Panc1 (cell line): ENCODE measurements around the gene FAM163B.

Source experiments
- TF ChIP-seq, protein P1 (sequence below): fragments of 450-650 bp; IDR thresholded peaks from 2 replicates; pipeline ENCODE4 v1.5.1; 2017; ENCODE audit warnings: mild to moderate bottlenecking
- TF ChIP-seq, protein P2 (sequence below), 2 experiments: IDR thresholded peaks; 2 replicates each; pipeline ENCODE4 v1.6.1; 2011 to 2012; ENCODE audit warnings: low read depth in 2 of 2, control low read depth in 1 of 2, low read length in 1 of 2, mild to moderate bottlenecking in 1 of 2, moderate library complexity in 1 of 2; ENCODE audit not compliant: insufficient read depth in 1 of 2

DNA sequence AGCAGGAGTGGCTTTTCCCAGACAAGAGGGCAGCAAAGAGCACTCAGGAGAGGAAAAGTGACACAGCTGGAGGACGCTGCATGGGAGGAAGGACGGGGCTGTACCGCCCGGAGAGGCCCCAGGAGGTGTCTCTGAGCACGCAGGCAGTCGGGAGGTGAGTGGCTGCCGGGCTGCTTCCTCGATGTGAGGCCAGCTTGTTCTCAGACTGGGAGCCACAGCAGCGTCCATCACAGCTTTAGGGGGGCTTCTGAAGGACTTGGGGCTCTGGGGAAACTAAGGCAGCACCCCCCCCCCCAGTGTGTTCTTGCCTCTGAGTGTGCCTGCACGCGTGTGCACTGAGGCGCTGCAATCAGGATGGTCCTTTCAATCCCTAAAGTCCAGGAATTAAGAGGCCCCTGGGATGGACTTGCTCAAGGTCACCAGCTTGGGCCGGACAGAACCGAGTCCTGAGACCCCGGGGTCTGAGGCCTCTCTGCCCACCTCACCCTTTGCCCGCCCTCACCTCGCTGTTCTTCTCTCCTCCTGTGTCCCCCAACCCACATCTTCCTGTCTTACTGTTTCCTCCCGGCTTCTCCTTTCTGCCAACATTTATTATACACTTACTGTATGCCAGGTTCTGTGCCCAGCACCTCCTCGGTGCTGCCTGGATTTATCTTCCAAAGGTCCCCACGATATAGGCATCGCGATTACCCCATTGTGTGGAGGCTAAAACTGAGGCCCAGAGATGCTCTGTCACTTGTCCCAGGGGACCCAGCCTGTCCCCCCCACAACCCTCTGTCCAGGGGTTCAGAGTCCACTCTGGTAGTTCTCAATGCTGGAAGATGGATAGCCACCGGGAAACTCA is 32.9 kb downstream of the FAM163B start:
- TF ChIP-seq, protein P1, sequence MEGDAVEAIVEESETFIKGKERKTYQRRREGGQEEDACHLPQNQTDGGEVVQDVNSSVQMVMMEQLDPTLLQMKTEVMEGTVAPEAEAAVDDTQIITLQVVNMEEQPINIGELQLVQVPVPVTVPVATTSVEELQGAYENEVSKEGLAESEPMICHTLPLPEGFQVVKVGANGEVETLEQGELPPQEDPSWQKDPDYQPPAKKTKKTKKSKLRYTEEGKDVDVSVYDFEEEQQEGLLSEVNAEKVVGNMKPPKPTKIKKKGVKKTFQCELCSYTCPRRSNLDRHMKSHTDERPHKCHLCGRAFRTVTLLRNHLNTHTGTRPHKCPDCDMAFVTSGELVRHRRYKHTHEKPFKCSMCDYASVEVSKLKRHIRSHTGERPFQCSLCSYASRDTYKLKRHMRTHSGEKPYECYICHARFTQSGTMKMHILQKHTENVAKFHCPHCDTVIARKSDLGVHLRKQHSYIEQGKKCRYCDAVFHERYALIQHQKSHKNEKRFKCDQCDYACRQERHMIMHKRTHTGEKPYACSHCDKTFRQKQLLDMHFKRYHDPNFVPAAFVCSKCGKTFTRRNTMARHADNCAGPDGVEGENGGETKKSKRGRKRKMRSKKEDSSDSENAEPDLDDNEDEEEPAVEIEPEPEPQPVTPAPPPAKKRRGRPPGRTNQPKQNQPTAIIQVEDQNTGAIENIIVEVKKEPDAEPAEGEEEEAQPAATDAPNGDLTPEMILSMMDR = no peak
- TF ChIP-seq, protein P2, sequence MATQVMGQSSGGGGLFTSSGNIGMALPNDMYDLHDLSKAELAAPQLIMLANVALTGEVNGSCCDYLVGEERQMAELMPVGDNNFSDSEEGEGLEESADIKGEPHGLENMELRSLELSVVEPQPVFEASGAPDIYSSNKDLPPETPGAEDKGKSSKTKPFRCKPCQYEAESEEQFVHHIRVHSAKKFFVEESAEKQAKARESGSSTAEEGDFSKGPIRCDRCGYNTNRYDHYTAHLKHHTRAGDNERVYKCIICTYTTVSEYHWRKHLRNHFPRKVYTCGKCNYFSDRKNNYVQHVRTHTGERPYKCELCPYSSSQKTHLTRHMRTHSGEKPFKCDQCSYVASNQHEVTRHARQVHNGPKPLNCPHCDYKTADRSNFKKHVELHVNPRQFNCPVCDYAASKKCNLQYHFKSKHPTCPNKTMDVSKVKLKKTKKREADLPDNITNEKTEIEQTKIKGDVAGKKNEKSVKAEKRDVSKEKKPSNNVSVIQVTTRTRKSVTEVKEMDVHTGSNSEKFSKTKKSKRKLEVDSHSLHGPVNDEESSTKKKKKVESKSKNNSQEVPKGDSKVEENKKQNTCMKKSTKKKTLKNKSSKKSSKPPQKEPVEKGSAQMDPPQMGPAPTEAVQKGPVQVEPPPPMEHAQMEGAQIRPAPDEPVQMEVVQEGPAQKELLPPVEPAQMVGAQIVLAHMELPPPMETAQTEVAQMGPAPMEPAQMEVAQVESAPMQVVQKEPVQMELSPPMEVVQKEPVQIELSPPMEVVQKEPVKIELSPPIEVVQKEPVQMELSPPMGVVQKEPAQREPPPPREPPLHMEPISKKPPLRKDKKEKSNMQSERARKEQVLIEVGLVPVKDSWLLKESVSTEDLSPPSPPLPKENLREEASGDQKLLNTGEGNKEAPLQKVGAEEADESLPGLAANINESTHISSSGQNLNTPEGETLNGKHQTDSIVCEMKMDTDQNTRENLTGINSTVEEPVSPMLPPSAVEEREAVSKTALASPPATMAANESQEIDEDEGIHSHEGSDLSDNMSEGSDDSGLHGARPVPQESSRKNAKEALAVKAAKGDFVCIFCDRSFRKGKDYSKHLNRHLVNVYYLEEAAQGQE (IDR thresholded peaks at IDR 0.05; ENCODE audit: insufficient read depth in 1 of 2, low read depth in 2 of 2, low read length in 1 of 2) = no peak
